Thoracic aorta (tissue), 2 donors: ENCODE results near the gene LARP6. TPM values are rescaled to one million over a fixed set of nuclear protein-coding genes. Genes with fewer than 3 reads are reported as not detected.

Experiments used
- ATAC-seq: fragments of 150-250 bp; one replicate; pipeline ENCODE4 v1.8.0; 2017; ENCODE audit warnings: low read depth; ENCODE audit not compliant: insufficient number of reproducible peaks, low FRiP score
- DNase-seq: peaks from one replicate; pipeline ENCODE4 v3.0.0-alpha.2; 2020; ENCODE audit warnings: low spot score
- H3K27ac ChIP-seq, 2 donors: fragments of 200-600 bp; sonication (generic); 1 replicate in 1 of 2; 2 replicates in 1 of 2; pipeline ENCODE4 v1.5.1; 2016; ENCODE audit warnings: mild to moderate bottlenecking in 2 of 2, moderate library complexity in 2 of 2
- H3K27me3 ChIP-seq: fragments of 200-600 bp; sonication (generic); replicated peaks from 2 replicates; pipeline ENCODE4 v1.6.0; 2016; ENCODE audit warnings: mild to moderate bottlenecking; ENCODE audit not compliant: insufficient read depth
- H3K36me3 ChIP-seq: fragments of 200-600 bp; sonication (generic); one replicate; pipeline ENCODE4 v1.5.1; 2016
- H3K4me1 ChIP-seq, 2 donors: fragments of 200-600 bp; sonication (generic); 1 replicate in 1 of 2; 2 replicates in 1 of 2; pipeline versions ENCODE4 v1.5.1 to v1.6.0; 2016; ENCODE audit warnings: low read depth in 2 of 2, mild to moderate bottlenecking in 1 of 2; ENCODE audit not compliant: control insufficient read depth in 1 of 2
- H3K4me3 ChIP-seq: fragments of 200-600 bp; sonication (generic); 2 replicates; pipeline ENCODE4 v1.5.1; 2016; ENCODE audit warnings: mild to moderate bottlenecking
- H3K9me3 ChIP-seq: fragments of 200-600 bp; sonication (generic); 2 replicates; pipeline ENCODE4 v1.5.1; 2016
- total RNA-seq, 2 donors: library from RNA; depleted of rRNA; stranded (reverse); fragments of >200 nt; gene quantifications; one replicate each; pipeline versions ENCODE4 v1.1.0 to v1.2.3, GENCODE V29; 2016
- TF ChIP-seq, protein P1 (sequence below): fragments of 200-600 bp; sonication (generic); IDR thresholded peaks from one replicate; pipeline ENCODE4 v1.5.1; 2019; ENCODE audit warnings: antibody characterized with exemption

The LARP6 gene
- total RNA-seq, 2 donors from 2014 or later = 43.3 to 92.6 TPM

DNA sequence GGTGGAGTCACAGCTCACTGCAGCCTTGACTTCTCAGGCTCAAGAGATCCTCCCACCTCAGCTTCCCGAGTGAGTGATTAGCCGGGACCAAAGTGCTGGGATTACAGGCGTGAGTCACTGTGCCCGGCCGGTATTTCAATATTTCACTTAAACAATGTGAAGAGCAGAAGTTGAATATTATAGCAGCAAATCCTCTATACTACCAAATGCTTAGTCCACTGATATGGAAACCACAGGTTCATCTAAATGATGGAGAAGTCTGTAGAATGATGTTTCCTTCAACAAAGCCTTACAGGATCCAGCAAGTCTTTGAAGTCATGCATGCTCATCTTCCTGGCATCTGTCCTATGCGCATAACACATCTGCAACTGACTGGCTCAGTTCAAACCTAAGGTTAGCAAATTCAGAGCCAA is 70.3 kb downstream of the LARP6 start:
- H3K27me3 ChIP-seq = no peaks in the 10 kb centered on the region
- H3K4me3 ChIP-seq = no peak overlapping the region
- no peaks in the 10 kb centered on the region for H3K36me3 ChIP-seq
- DNase-seq (no peak), ATAC-seq (no peak)
- no peaks in the 10 kb centered on the region for H3K9me3 ChIP-seq
- peaks cover 0 to 4% of the 10 kb centered on the region in 2 donors for H3K4me1 ChIP-seq
- H3K27ac ChIP-seq = no peak overlapping the region
- TF ChIP-seq, protein P1, sequence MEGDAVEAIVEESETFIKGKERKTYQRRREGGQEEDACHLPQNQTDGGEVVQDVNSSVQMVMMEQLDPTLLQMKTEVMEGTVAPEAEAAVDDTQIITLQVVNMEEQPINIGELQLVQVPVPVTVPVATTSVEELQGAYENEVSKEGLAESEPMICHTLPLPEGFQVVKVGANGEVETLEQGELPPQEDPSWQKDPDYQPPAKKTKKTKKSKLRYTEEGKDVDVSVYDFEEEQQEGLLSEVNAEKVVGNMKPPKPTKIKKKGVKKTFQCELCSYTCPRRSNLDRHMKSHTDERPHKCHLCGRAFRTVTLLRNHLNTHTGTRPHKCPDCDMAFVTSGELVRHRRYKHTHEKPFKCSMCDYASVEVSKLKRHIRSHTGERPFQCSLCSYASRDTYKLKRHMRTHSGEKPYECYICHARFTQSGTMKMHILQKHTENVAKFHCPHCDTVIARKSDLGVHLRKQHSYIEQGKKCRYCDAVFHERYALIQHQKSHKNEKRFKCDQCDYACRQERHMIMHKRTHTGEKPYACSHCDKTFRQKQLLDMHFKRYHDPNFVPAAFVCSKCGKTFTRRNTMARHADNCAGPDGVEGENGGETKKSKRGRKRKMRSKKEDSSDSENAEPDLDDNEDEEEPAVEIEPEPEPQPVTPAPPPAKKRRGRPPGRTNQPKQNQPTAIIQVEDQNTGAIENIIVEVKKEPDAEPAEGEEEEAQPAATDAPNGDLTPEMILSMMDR = no peak

DNA sequence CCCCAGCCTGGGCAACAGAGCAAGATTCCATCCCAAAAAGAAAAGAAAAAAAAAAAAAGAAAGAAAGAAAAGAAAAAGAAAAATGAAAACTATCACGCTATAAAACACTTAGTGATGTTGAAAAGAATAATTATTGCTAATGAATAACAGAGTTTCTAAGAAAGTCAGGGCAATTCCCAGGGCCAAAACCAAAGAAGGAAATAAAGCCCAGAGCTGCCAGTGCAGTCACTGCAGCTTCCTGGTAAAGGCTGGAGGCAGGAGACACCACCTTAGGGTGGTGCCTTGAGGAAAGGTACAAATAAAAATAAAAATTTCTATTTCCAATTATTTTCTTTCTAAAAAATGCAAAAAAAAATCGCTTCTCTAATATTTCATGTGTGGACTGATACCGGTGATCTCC is 70.9 kb downstream of the LARP6 start:
- TF ChIP-seq, protein P1 = no peak
- ATAC-seq = no peak

DNA sequence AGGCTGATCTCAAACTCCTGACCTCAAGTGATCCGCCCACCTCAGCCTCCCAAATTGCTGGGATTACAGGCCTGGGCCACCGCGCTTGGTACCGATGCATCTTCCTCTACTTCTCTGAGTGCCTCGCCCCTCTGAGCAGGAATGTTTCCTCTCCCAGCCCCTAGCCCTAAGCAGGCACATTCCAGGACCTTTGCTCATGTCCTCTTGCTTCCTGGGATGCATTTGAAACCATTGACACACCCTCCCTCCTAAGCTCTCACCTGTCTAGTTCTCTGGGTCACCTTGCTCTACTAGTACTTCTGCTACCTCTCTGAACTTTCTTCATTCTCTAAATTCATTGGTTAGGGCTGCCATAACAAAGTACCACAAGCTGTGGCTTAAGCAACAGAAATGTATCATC is 72.7 kb downstream of the LARP6 start:
- Histone ChIP-seq H3K4me3 (no peak overlapping the region), H3K4me1 (peaks cover 0 to 8% of the 10 kb centered on the region in 2 donors), H3K36me3 (no peaks in the 10 kb centered on the region), H3K9me3 (no peaks in the 10 kb centered on the region), H3K27me3 (no peaks in the 10 kb centered on the region), H3K27ac (no peak overlapping the region)
- ATAC-seq (no peak), DNase-seq (no peak)
- TF ChIP-seq, protein P1 = no peak

More for the DNA sequence above, 70.9 kb downstream of the LARP6 start:
- no peak overlapping the region for H3K27ac ChIP-seq
- no peak overlapping the region for H3K4me3 ChIP-seq
- no peaks in the 10 kb centered on the region for H3K9me3 ChIP-seq
- H3K36me3 ChIP-seq = no peaks in the 10 kb centered on the region
- H3K4me1 ChIP-seq = peaks cover 0 to 8% of the 10 kb centered on the region in 2 donors
- no peaks in the 10 kb centered on the region for H3K27me3 ChIP-seq
- no peak for DNase-seq

Other genes with a start within 250 kb of the LARP6 start
- 100 to 1,000 TPM; 107 to 118 TPM for gene UACA, start 90.6 kb downstream of the LARP6 start, total RNA-seq
- gene THAP10, start 38.3 kb upstream of the LARP6 start, total RNA-seq = 1 to 10 TPM in 1 of 2 donors, under 1 TPM in 1; 0.81 to 1.4 TPM
- 1 to 10 TPM; 8.9 to 9.4 TPM for gene LRRC49, start 38.7 kb upstream of the LARP6 start, total RNA-seq